ENCODE measurements around the gene KRTAP1-1.
"Not testable (repeated sequence)": the region's sequence is repeated elsewhere in the genome, so short reads cannot be mapped to it uniquely, and the experiment has no call there.

KRTAP1-1 gene

DNA sequence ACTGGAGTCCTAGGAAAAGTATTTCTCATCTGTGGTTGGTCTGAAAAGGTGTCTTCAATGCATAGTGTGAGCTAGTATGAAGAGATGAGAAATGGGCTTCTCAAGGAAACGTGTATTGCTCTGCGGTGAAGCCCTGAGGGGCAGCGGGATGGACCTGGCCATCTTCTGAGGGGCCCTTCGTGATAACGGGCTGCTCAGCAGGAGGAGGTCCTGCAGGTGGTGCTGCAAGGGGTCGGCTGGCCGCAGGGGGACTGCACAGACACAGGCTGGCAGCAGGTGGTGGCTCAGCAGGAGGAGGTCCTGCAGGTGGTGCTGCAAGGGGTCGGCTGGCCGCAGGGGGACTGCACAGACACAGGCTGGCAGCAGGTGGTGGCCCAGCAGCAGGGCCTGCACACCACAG lies 13.3 kb upstream of the KRTAP1-1 start:
- DNase-seq = not testable (repeated sequence)

DNA sequence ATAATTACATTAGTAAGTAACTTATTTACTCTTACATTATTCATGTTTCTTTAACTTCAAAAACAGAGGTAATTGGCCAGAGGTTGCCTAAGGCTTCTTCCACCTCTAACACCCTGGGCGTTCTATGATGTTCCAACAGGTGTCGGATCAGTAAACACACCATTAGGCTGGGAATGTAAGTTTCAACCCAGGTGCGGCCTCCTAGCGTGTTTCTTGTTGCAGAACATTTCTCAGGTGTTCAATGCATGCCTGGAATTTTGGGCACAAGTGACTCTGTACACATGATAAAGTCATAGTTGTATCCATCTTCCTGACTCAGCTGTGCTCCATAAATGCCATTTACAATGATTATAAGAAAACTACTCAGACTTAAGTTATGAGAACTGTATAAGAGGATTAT lies 12.8 kb upstream of the KRTAP1-1 start:
- no peak for DNase-seq

DNA sequence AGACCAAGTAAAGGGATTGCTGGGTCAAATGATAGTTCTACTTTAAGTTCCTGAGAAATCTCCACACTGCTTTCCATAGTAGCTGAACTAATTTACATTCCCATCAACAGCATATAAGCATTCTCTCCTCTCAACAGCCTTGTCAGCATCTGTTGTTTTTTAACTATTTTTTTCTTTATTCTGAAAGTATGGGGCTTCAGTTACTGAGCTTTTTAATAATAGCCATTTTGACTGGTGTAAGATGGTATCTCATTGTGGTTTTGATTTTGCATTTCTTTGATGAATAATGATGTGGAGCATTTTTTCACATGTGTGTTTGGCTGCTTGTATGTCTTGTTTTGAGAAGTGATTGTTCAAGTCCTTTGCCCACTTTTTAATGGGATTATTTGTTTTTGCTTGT lies 11.3 kb upstream of the KRTAP1-1 start:
- no peak for DNase-seq

DNA sequence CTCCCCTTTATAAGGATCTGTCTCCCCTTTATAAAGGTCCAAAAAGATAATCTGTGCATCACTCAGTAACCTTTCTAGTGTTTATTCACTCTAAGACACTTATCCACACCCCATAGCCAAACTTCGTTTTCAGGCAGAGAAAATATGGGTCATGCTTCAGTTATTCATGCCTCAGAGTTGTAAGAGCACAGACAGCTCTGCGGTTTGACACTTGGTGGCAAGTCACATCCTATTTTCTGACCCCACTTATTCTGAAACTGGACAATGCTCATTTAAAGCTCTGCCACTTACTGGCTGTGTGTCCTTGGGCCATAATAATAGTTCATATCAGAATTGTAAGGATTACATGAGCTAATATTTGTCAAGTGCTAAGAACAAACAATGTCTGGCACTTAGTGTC lies 7.9 kb upstream of the KRTAP1-1 start:
- DNase-seq = no peak

DNA sequence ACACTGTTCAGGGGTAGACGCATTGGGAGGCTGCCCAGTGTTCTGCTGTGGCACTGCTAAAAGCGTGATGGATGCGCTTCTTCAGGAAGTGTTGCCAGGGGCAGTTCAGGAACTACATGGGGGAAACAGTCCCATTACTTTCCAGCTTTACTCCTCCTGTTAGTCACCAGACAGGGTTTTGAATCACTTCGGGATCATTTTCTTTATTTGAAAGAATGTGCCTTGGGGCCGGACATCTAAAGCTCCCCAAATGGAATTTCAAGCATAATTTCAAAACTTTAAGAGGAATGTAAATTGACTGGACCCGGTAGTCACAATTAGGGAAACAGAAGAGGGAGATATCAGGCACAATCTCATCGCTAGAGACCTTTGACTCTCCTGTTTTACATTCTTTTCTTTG lies 7.2 kb upstream of the KRTAP1-1 start:
- DNase-seq = no peak

DNA sequence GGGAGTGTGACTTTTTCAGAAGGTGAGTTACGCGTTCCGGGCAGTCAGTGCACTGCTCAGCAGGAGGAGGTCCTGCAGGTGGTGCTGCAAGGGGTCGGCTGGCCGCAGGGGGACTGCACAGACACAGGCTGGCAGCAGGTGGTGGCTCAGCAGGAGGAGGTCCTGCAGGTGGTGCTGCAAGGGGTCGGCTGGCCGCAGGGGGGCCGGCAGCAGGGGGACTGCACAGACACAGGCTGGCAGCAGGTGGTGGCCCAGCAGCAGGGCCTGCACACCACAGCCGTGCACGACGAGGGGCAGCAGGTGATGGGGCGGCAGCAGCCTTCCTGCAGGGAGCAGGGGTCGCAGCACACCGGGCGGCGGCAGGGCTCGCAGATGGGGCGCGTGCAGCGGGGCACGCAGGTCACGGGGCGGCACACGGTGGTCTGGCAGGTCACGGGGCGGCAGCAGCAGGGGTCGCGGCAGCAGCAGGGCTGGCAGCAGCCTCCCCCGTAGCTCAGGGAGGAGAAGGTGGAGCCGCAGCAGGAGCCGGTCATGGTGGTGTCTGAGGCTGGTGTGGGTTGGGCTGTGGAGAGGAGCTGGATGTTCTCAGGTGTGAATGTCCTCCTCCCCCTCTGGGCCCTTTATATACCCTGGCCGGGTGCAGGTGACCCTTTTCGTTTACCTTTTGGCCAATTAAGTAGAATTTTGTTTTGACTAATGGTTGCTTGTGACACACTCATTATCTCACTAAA lies 5.7 kb upstream of the KRTAP1-1 start, which contains the start of gene KRTAP2-1:
Gene KRTAP2-1 (minus strand): TSS at position 582 of the 731 bp plus-strand sequence. CDS start 49 bp downstream, at position 533.
- not testable (repeated sequence) for DNase-seq

DNA sequence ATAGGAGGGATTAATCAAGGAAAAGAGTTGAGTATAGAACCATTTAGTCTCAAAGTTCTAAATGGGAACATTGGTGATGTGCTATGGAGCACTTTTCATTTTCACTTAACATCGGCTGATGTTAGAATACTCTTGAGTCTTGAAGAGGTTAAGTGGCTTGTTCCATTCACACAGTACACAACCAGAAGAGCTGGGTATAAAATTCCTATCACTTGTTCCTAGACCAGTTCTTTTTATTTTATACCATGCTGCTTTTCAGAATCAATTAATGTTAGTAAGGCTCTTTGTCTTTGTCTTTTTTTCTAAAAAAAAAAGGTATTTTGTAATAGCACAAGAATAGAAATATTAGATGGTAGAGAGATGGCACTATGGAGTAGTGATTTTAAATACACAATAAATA lies 1.7 kb upstream of the KRTAP1-1 start:
- DNase-seq = no peak

DNA sequence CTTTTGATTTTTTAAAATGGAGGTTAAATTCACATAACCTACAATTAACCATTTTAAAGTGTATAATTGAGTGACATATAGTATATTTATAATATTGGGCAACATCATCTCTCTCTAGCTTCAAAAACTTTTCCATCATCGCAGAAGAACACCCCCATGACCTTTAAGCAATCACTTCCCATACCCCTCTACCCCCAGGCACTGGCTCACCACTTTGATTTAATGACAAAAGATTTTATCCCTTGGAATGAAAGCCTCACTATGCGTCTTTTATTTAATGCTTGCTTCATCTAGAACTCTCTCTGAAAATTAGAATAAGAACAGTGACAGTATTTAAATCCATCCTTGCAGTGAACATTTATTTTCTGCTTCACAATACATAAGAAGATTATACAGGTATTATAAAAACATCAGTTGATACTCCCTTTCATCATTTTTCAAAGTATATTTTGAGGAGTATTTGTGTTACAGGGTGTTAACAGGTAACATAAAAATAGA lies 3.3 kb downstream of the KRTAP1-1 start:
- DNase-seq = no peak

DNA sequence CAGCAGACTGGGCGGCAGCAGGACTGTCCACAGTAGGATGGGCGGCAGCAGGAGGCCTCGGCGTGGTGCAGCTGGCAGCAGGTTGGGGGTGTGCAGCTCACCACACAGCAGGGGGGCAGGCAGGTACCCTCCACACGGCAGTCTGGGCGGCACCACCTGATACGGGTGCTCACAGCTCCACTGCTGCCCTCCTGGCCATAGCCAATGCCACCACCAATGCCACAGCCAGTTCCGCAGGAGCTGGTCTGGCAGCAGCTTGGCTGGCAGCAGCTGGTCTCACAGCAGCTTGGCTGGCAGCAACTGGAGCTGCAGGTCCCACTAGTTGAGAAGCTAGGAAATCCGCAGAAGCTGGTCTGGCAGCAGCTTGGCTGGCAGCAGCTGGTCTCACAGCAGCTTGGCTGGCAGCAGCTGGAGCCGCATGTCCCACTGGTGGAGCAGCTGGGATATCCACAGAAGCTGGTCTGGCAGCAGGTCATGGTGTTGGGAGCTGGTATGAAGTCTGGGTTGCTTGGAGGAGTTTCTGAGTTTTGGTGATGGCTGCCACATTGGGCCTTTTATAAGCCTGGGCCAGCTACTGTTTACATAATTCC lies 6.8 kb downstream of the KRTAP1-1 start, which contains the start of gene KRTAP1-3:
Gene KRTAP1-3 (minus strand): TSS at position 529 of the 590 bp plus-strand sequence. CDS start 53 bp downstream, at position 476.
- DNase-seq = not testable (repeated sequence)

DNA sequence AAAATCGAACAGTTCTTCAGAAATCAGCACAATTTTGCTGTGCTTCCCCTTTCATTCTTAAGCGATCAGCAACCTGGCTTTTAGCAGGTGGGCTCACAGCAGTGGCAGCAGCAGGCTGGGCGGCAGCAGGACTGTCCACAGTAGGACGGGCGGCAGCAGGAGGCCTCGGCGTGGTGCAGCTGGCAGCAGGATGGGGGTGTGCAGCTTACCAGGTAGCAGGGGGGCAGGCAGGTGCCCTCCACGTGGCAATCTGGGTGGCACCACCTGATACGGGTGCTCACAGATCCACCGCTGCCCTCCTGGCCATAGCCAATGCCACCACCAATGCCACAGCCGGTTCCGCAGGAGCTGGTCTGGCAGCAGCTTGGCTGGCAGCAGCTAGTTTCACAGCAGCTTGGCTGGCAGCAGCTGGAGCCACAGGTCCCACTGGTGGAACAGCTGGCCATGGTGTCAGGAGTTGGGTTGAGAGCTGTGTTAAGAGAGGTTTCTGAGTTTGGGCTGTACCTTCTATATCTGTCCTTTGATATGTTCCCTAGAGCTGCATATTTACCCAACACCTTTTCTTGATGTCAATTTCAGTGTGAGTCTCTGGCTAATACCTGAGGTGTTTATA lies 11.5 kb downstream of the KRTAP1-1 start, which contains the start of gene KRTAP1-4:
Gene KRTAP1-4 (minus strand): TSS at position 563 of the 613 bp plus-strand sequence. CDS start 117 bp downstream, at position 446.
- DNase-seq = no peak

DNA sequence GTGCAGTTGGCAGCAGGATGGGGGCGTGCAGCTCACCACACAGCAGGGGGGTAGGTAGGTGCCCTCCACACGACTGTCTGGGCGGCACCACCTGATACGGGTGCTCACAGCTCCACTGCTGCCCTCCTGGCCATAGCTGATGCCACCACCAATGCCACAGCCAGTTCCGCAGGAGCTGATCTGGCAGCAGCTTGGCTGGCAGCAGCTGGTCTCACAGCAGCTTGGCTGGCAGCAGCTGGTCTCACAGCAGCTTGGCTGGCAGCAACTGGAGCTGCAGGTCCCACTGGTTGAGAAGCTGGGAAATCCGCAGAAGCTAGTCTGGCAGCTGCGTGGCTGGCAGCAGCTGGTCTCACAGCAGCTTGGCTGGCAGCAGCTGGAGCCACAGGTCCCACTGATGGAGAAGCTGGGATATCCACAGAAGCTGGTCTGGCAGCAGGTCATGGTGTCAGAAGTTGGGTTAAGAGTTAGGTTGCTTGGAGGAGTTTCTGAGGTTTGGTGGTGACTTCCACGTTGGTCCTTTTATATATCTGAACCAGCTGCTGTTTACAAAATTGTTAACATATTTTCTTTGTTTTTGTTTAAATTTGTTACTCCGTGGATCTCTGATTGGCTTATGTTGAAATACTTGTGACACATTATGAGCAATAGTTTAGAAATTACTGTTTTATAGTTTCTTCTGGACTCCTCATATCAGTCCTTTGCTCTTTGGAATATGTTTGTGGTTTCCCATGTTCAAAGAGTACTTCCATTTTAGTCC lies 14.4 kb downstream of the KRTAP1-1 start, which contains the start of gene KRTAP1-5:
Gene KRTAP1-5 (minus strand): TSS at position 494 of the 757 bp plus-strand sequence. CDS start 53 bp downstream, at position 441.
- no peak for DNase-seq

DNA sequence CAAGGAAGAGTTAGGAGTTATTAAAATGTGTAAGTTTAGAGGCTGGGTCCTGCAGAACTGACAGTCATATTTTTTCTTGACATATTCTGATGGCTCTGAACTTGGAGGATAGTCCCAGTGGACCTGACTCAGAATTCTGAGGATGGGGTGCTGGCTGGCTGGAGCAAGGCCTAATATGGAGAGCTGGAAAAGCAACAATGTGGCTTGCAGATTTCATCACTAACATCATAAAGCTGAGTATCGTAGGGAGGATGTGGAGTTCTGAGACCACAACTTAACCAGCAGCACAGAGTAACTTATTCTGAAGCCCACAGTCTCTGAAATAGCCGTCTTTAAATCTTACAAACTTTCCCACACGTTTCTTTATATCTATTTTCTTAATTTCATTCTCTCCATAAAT lies 16.6 kb downstream of the KRTAP1-1 start:
- DNase-seq = no peak

DNA sequence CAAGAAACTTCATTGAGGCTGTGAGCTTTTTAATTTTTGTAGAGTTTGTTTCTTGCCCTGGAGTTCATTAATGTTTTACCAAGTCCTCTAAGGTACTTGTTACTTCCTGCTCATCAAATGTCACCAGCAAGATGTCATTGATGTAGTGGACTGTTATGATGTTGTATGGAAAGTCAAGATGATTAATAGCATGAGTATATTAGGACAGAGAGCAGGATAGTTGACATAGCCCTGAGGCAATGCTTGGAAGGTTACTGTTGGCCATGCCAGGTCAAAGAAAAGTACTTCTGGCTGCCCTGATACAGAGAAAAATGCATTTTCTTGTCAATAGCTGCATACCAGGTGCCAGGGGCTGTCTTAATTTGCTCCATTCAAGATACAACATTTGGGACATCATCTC lies 20.9 kb downstream of the KRTAP1-1 start:
- no peak for DNase-seq

DNA sequence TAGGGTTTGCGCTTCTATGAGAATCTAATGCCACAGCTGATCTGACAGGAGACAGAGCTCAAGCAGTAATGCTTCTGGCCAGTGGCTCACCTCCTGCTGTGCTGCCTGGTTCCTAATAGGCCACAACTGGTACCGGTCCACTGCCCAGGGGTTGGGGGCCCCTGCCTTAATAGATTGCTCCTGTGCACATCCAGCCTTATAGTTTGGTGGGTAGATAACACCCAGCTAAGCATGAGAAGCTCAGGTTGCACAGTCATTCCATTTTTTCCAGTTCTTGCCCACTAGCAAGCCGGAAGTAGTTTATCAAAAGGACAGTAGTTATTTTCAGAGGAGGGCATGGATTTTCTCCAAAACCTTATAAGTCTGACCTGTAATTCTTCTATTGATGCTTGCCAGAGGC lies 21.8 kb downstream of the KRTAP1-1 start:
- DNase-seq = no peak

DNA sequence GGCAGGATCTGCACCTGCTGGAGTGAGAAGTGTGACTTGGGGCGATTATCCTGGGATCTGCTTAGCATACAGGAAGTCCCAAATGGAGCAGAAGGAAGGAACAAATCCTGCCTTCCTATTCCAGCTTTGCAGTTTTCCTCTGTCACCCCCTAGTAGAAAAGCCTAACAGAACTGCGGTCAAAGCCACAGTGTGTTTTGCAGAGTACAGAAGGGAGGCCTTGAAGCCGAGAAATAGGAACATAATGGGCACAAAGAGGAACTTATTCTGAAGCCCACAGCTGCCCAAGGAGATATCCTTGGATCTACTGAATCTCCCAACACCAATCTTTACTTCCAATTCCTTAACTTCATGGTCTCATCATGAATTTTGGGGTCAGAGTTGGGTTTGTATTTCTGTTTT lies 22.7 kb downstream of the KRTAP1-1 start:
- DNase-seq = no peak

DNA sequence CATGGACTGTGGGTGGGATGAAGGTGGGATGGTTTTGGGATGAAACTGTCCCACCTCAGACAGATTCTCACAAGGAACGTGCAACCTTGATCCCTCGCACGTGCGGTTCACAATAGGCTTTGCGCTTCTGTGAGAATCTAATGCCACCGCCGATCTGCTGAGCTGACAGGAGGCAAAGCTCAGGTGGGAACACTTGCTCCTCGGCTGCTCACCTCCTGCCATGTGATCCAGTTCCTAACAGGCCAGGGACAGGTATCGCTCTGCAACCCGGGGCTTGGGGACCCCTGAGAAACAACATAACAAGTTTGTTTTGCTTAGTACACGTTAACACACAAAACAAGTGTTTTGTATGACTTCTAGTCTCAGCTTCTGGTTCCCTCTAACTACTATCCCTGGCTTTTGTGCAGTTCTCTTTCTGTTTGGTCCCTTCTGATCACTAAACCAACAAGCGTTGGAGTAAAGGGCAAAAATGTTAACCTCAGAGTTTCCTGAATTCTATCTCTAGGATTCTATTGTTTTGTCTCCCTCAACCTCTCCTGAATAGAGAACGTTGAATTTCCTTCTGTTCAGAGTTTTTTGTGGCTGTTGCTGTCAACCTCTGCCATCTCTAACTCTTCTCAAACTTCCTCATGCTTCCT lies 24.6 kb downstream of the KRTAP1-1 start:
- no peak for DNase-seq

DNA sequence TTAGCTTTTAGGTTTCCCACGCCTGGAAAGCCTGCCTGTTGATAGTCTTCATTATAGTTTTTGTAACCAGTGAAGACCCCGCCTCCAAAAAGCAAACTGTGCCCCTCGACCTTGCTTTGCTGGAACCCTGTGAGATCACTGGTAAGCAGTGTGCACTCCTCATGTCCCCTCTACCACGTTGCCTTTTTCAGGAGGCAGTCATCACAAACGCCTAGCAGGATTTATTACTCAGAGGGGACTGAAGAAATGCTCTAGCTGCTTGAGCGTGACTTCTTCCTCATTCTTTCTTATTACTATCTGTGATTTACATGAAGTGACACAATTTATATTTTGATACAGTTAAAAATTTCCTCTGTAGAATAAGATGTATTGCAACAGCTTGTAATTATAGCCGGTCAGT lies 25.8 kb downstream of the KRTAP1-1 start:
- DNase-seq = no peak

DNA sequence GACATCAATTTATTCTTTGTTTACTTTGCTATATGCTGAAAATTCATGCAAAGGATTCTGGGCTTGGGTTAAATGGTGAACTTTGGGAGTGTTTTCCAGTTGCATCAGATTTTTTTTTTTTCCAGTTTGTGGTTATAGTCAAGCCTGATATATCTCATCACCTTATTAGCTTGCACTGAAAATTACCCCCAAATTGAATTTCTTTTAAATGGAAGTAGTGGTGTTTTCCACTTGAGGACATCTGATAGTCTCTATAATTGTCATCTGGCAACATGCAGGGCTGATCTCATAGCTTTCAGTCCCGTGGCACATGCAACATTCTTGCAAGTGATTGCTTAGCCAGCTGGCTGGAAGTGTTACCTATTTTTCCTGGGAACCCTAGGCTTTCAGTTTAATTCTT lies 27.6 kb downstream of the KRTAP1-1 start:
- no peak for DNase-seq

DNA sequence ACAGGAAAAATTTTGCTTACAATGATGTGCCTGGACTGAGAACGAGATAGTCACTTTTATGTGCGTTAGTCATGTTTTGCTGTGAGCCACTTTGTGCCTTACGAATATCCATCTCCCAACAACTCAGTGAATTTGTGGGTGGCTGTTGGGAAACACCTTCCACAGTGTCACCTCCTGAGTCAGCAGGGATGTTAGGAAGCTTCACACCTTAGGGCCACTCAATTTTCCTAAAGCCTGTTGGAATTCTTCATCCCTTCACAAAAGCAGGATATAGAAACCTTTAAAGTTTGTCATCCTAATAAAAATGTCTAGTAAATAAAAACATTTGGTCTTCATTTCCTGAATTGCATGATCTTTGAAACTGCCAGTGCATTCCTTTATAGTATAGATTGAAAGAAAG lies 28.1 kb downstream of the KRTAP1-1 start:
- no peak for DNase-seq

DNA sequence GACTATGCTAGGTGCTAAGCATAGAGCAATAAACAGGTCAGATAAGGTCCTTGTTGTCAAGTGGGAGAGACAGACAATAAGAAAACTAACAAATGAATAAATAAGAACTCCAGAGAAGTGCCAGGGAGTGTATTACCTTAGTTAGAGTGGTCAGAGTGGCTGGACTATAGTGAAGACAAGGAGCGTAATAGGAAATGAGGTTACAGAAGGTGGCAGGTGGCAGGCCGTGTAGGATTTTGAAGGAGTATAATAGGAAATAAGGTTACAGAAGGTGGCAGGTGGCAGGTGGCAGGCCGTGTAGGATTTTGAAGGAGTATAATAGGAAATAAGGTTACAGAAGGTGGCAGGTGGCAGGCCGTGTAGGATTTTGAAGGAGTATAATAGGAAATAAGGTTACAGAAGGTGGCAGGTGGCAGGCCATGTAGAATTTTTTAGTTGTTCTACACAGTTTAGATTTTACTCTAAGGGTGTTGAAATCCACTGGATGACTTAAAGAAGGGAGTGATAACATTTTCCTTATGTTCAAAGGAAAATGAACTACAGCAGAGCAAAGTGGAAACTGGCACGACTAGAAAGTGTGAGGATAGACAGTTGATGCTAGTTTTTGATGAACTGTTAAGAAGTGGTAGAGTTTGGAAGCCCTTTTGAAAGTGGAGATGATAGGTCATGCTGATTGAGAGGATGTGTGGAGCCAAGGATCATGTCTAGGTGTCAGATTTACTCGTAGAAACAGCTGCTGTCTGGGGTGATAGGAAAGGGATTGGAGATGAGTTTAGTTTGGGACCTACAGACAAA lies 28.7 kb downstream of the KRTAP1-1 start:
- DNase-seq = no peak

DNA sequence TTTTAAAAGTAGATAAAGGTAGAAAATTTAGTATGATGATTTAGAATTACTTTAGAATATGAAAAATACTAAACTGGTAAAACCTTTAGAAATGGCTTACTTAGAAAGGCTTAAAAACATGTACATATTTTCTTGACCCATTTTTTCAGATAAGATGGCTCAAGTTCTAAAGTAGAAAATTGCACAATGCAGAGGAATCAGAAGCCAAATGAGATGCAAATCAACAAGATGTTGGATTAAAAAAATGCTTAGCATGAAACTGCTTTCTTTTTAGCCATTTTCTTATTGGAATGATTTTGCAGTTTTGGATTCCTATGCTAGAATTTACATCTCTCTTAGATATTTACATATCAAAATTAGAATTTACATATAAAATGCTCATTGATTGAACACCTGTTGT lies 30.8 kb downstream of the KRTAP1-1 start:
- DNase-seq = no peak

DNA sequence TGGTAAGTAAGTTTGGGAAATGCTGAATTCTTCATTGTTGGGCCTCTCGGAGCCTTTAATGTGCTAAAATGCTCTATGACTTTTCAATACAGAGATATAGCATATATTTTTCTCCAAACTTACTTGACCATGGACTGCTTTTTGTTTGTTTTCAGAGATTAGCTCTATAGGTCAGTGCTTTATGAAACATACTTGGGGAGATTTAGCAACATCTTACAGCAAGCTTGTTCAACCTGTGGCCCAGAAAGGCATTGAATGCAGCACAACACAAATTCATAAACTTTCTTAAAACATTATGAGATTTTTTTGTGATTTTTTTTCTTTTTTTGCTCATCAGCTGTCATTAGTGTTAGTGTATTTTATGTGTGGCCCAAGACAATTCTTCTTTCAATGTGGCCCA lies 31.3 kb downstream of the KRTAP1-1 start:
- no peak for DNase-seq
